GM19193 (cell line): ENCODE measurements around the gene CRK.

Experiments used
- POLR2A ChIP-seq: IDR thresholded peaks from 4 replicates; pipeline ENCODE4 v1.6.1; 2011; ENCODE audit not compliant: insufficient read depth, insufficient read length; ENCODE audit errors: extremely low read depth

Gene CRK

DNA sequence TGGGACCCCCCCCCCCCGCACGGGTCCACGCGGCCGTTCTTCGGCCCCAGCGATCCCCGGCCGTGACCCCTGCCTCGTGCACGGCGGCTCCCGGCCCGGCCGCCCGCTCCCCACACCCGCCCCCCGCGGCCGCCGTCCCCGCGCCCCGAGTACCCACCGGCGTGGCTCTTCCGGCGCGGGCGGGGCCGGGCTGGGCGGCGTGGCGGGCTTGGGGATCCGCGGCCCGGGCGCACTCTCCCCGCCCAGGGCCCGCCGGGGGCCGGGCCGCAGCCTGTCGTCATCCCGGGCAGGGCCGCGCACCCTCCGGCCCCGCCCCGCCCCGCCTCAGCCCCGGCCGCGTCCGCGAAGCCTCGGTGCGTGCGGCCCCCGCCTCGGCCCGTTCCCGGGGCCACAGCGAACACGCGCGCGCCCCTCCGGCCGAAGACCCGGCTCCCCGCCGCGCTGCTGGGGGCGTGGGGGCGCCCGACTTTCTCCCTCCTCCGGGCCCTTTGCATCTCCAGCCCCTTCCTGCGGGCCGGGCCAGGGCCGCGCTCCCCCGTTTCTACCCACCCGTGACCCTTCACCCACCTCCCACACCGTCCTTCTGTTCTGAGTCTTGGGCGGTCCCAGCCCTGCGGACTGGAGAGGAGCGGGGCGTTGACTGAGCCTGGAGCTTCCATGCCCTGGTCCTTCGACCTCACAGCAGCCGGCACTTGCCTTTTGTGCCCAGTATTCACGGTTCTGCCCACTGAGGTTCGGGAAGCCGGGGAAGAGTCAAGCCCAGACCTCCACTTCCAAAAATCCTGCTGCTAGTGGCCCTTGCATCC is 35.6 kb upstream of the CRK start:
- TF ChIP-seq POLR2A = no peak

DNA sequence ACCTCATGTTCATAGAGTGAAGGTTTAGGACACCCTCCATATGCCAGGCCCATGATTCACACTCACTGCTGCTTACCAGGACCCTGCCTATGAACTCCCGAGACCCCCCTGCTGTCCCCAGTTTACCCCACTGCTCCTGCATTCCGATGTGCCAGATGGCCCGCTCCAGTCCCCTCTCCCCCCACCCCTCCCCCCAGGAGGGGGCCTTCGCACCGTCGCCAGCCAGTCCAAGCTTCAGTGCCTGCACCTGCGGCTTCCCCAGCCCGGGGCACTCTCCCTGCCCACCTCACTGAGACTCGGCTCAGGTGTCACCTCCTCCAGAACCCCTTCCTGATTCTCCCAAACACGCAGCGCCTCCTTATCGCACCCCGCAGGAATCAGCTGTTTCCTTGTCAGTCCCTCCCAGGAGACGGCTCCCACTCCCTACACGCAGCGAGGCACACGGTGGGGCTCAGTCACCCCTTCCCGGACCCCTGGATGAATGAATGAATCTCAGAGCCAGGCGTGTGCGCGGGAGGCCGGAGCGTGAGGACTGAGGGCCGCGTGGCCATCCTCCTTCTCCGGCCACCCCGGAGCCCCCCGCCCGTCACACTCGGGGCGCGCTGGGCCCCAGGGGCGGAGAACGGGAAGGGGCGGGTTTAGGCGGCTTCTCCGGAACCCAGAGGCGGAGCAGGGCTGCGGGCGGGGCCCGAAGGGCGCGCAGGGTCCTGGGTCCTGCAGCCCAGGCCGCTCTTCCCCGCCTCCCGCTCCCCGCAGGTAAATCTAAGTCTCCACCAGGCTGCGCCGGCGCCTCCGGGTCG is 34.8 kb upstream of the CRK start:
- peak; percentile 54 for TF ChIP-seq POLR2A

DNA sequence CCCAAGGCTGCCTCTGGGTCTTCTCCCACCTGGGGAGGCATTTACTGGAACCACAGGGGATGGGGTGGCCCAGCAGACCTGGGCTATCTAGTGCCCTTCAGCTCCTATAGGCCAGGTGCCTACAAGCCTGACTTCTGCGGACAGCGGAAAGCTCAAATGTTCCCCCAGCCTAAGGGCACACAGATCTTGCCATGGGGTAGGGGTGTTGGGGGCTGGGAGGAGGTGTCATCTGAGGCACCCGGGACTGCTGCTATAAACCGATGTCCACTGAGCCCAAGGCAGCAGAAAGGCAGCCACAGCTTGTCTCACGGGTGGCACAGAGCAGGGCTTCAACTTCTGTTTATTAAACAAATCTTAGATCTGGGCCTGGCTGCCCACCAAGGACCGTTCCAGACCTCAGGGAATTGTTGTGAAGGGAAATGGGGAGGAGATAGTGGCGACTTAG is 32.8 kb upstream of the CRK start:
- no peak for TF ChIP-seq POLR2A

GRCh38 chr17:1487939-1488825 is 32.1 kb upstream of the CRK start:
- TF ChIP-seq POLR2A = peak; percentile 12

- TF ChIP-seq POLR2A = peak; percentile 25
Measured at GRCh38 chr17:1486802-1487695, 31.0 kb upstream of the CRK start.

DNA sequence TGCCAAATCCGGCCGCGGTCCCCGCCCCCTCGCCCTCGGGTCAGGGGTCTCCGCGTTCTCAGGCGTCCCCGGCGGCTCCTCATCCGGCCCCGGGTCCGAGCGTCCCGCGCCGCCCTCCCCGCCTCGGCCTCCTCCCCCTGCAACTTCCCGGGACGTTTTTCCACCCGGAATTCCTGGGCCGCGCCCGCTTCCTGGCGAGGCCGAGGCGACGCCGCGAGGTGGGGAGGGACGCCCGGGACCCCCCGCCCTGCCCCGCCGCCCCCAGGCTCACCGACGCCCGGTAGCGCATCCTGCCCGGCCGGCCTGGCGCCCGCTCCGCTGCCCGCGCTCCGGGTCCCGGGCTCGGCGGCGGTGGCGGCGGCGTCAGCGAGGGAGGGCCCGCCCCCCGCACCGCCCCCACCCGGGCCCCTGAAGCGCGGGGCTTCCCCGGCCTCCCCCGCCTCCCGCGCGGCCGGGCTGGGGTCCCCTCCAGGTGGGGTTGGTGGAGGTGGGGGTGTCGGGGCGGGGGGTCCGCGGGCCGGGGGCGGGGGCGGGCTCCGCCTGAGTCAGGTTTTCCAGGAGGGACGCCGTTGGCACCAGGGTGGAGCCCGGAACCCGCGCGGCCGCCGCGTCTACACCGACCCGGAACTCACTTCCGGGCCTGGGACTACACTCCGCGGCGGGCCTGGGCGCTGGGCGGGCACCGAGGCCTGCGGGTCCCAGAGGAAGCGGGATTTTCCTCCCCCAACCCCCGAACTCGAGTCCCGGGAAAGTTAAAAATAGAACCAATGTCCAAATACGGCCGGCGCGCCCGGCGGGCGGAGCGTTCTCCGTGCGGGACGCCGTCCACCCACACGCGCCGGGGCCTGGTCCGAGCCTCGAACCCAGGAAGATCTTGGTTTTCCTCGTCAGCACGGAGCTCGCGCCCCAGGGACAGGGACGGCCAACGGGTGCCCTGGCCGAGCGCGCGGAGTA is 29.7 kb upstream of the CRK start:
- peak; percentile 51 for TF ChIP-seq POLR2A

- peak; percentile 51 for TF ChIP-seq POLR2A
Measured at GRCh38 chr17:1484676-1485422, 28.8 kb upstream of the CRK start.

- no peak for TF ChIP-seq POLR2A
Measured at GRCh38 chr17:1484060-1484535, 28.1 kb upstream of the CRK start.

DNA sequence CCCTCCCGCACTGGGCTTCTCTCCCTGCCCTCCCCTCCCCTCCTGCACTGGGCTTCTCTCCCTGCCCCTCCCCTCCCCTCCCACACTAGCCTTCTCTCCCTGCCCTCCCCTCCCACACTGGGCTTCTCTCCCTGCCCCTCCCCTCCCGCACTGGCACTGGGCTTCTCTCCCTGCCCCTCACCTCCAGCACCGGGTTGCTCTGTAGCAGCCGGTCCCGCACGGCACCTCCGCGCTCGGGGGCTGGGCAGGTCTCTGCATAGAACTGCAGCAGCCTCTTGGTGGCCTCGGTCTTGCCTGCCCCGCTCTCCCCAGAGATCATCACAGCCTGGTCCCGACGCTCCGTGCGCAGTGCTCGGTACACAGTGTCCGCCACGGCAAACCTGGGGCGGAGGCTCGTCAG is 26.6 kb upstream of the CRK start:
- no peak for TF ChIP-seq POLR2A

DNA sequence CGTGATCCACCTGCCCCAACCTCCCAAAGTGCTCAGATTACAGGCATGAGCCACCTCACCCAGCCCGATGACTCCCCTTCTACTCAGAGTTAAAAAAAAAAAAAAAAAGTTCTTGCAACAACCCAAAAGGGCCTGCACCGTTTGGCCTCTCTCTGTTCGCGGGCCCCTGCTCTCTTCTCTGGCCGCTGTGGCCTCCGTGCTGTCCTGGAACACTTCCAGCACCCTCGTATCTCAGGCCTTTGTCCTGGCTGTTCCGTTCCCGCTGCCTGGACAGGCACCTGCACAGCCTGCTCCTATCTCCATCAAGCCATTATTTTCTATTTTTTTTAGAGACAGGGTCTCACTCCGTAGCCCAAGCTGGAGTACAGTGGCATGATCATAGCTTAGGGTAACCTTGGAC is 25.7 kb upstream of the CRK start:
- no peak for TF ChIP-seq POLR2A

DNA sequence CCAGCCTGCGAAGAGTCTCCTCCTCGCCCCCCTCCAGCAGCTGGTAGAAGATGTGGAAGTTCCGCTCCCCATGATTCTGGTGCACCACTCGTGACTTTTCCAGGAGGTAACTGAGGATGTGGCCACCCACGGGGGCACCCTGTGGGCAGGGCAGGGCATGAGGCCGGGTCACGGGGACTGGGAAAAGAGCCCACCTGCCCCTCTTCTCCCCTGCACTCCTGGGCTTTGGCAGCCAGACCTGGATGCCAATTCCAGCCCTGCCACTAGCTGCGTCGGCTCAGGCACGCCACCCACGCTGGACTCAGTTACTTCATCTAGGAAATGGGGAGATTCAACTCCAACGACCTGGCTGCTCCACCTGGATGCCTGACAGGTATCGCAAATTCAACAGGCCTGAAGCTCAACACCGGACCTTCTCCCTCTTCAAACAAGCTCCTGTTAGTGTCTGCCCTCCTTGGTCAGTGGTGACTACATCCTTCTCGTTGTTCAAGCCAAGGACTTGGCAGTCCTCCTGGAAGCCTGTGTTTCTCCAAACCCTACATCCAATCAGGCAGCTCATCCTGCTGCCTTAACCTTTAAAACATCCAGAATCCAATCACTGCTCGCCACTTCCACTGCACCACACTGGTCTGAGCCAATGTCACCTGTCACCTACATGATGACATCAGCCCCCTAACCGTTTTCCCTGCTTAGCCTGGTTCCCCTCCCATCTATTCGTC is 24.9 kb upstream of the CRK start:
- TF ChIP-seq POLR2A = no peak
